NCI-H460 (cell line): ENCODE results near the gene FBLN2. TPM values are rescaled to one million over a fixed set of nuclear protein-coding genes. Genes with fewer than 3 reads are reported as not detected.

Experiments used
- DNase-seq: peaks from one replicate; pipeline ENCODE4 v3.0.0-alpha.2; 2016; ENCODE audit warnings: low read depth; ENCODE audit errors: extremely low read depth
- total RNA-seq: library from RNA; depleted of rRNA; stranded (reverse); fragments of >200 nt; shearing (Covaris generic); gene quantifications from 2 replicates; pipeline ENCODE4 v1.2.3, GENCODE V29; 2014

FBLN2 gene
- total RNA-seq, 1 experiment from 2014 or later = not detected

DNA sequence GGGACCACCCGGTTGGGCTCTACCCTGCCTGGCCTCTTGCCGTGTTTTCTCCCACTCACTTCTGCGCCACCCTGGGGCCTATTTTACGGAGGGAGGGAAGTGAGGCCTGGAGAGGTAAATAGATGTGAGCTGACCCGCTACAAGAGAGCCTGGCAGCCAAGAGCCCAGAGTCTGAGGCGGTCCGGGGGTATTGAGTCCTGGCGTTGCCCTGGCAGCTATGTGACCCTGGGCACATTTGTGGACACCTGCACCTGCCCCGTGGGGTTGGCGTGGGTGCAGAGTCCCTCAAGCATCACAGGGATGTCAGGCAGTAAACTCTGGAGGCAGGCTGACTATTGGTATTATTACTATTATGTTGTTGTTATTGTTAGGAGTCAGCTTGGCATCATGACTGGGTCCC, 85.7 kb downstream of the FBLN2 start:
- no peak for DNase-seq

DNA sequence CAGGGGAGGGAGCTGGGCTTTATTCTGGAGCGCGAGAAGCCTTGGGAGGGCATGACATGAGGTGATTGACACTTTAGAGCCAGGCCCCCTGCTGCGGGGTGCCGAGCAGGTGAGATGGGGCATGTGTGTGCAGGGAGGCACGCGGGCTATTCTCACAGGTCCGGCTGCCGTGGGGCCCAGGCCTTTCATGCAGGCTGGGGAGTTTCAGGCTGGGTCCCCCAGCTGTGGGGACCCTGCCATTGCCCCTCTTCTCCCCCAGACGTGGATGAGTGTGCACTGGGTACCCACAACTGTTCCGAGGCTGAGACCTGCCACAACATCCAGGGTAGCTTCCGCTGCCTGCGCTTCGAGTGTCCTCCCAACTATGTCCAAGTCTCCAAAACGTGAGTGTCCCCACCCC, 87.3 kb downstream of the FBLN2 start:
- no peak for DNase-seq

DNA sequence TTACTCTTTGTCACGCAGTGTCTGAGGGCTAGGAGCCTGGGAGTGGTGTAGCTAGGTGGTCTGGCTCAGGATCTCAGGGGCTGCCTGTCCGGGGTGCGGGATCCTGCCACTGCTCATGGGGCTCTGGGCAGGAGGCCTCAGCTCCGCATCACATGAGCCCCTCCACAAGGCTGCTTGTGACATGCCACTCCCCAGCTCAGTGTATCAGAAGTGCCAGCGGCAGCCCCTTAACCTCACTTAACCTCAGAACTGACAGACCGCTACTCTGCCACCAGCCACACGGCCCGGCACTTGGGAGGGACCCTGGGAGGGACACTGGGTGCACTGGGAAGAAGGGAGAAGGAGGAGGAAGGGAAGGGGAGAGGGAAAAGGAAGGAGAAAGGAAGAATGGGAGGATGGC, 87.9 kb downstream of the FBLN2 start:
- DNase-seq = no peak

DNA sequence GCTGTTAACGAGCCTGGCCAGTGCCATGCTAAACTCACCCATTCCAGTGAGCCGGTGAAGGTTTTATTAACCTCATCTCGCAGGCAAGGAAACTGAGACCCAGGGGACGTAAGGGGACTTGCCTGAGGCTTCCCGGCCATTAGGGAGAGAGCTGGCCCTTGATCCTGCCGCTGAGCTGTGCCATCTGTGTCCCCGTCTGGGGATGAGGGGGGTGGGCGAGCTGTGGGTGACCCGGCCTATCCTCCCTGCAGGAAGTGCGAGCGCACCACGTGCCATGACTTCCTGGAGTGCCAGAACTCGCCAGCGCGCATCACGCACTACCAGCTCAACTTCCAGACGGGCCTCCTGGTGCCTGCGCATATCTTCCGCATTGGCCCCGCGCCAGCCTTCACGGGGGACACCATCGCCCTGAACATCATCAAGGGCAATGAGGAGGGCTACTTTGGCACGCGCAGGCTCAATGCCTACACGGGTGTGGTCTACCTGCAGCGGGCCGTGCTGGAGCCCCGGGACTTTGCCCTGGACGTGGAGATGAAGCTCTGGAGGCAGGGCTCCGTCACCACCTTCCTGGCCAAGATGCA, 88.5 kb downstream of the FBLN2 start:
- DNase-seq = no peak

DNA sequence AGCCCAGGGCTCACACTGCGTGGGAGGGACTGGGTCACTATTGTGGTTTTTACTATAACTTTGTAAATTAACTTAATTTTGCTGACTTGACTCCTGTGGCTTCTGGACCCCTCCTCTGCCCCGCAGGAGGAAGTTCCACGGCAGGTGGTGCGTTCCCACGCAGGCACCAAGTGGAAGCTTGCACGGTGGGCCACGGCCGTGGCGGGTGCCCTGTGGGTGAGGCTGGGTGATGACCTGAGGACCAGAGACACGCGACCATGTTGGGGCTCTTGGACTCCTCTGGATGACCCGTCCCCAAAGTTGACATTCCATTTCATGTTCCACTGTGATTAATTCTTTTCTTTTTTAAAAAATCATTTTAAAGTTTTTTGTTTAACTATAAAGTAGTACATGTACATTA, 89.0 kb downstream of the FBLN2 start:
- DNase-seq = no peak

DNA sequence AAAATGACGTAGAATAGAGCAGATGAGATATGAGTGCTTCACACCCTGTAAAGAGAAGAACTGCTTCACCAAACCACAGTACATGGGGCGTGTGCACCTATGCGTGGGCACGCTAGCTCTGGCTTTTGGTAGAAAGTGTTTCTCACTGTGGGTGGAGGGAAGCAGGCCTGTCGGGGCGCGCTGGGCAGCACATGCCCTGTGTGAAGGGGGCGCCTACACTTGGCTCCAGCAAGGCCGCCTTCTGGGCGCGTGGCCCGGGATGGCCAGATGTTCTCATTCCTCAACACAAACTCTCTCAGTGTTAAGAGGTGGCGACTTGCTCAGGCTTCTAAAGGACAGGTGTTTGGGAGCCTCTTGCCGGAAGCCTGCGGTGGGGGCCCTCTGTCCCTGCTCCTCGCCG, 90.0 kb downstream of the FBLN2 start:
- no peak for DNase-seq

DNA sequence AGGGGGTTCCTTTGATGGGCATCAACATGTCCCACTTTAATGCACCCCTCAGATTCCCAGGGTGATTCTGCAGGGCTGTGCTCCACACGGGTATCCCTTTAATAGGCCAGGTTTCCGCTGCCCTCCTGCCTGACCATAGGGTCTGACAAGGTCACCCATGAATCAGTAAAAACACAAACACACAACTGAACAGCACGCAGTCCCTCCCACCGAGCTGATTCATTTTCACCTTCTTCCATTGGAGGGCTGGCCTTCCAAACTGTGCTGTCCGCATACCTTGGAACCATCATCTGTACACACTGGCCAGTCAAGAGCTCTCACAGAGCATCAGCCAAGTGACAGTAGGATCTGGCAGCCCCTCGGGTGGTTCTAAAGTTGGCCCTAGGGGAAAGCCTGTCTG, 93.7 kb downstream of the FBLN2 start:
- no peak for DNase-seq

DNA sequence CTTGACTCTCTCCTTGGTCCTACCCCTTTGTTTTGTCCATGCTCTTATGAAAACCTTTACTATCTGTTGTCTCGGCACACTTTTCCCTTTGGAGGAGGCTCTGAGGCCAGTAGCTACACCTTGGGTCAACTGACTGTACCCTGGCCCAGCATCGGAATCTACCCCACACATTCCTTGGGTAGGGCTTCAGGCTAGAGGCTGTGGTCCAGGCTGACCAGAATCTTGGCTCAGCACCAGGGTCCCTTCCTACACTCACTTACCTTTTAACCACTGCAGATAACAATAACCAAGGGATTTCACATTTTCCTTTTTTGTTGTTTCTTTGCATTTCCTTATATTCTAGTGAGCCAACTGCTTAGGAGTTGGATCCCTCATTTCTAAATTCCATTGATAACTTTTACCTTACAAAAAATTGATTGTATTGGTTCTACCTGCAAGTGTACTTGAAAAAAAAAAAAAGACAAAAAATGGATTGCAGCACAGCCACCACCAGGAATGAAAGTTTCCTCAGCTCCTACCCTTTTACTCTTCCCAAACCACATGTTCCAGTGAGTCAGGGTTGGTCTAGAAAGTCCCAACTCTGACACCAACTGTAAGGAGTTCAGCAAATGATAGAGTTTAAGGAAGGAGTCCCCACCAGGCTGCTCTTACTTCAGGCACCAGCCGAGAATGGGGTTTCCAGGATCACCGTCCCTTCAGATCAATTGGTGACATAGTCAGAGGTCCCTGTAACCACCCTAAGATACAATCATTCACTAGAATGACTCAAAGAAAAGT, 95.6 kb downstream of the FBLN2 start:
- DNase-seq = no peak

DNA sequence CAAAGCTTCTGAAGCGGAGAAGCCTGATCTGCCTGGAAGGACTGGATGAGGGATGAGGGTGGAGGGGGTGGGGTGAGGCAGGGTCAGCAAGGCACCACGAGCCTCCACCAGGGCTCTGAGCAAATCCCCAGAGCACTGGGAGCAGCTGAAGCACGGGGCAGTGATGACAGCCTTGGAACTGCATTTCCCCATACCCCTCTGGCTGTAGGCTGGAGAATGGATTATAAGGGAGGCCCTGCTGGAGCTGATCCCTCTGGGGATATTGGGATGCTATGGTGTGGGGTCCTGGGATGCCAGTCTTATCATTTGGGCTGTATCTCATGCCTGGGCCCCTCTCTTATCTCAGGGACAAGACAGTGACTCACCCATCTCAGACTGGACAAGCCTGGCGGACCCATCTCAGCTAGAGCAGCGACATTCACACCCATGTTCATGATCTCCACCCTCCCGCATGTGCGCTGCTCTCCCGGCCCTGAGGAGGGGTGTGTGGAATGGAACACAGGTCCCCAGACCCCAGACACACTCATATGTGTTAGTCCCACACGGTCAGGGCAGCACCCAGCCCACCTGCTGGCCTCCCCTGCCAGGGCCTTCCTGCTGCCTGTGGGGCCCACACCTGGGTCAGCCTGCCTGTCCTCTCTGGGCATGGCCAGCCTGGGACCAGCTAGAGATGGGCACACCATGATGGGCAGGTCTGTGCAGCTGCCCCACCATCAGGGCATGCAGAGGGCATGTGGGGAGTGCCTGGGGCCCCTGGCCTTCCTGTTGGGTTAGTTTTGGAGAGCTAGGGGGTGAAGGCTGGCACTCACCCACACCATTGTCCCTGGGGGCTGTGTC, 97.1 kb downstream of the FBLN2 start:
- DNase-seq = no peak

DNA sequence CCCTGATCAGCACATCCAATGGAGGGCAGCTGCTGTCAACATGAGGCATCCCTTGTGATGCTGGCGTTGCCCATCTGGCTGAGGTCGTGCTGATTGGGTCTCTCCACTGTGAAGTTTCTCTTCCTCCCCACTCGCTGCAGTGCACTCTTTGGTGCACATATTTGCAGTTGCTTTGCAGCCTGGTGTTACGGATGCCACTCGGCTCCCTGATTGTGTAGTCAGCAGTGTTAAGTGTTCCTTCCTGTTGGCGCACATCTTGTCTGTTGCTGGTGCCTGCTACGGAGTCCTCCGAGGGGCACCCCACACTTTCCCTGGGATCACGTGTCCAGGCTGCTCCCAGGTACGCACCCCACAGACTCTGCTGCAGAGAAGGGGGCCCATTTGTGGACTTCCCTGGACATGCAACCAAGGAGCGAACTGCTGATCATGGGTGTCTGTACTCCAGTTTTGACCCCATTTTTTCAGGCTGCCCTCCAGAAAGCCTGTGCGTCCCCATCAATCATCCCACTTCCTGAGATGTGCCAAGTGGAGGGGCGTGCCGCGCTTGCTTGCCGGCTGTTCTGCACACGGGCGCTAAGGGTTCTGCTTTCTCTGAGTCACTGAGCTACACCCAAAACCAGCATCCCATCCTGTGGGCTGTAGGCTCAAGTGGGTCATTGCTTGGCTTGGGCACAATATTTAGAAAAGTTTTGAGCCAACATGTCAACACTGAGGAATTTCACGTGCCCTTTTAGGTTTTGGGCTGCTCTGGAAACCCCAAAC, 98.6 kb downstream of the FBLN2 start:
- DNase-seq = no peak

DNA sequence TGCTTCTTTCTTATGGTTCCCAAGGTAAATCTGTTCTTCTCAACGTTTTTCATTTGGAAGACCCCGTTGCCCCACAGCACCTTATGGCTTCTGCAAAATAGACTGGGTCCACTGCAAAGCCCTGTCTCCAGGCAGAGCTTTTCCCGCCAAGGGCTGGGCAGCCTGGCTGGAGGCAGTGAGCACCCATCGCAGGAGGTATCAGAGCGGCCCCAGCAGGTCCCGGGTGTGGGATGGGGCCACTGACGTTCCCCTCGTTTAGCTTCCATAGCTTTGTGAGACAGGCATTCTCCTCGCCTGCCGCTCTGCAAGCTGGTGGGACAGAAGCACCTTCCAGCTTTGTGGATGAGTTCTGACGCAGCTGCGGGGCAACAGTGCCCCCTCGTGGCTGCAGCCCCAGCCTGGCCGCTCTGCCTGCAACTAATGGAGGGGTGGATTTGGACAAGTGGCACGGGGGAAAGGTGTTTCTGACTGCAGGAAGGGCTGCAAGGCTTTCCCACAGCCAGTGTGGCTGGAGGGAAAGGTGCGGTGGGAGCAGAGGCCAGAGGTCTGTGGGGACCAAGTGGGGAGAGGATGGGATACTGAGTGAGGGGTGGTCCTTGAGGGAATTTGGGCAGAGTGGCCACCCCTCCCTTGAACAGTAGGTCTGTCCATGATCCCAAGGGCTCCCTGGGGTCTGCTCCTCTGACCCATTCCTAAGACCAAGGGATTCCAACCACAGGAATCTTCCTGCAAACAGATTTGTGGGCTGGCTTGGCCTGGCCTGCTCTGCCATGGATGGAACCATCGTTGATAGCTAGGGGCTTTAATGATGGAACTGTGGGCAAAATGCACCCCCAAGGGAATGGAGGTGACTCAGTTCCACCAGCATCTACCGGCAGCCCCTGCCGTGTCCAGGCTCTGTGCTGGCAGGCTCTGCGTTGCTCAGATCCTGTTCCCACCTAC, 99.4 kb downstream of the FBLN2 start:
- peak; percentile 56 for DNase-seq

DNA sequence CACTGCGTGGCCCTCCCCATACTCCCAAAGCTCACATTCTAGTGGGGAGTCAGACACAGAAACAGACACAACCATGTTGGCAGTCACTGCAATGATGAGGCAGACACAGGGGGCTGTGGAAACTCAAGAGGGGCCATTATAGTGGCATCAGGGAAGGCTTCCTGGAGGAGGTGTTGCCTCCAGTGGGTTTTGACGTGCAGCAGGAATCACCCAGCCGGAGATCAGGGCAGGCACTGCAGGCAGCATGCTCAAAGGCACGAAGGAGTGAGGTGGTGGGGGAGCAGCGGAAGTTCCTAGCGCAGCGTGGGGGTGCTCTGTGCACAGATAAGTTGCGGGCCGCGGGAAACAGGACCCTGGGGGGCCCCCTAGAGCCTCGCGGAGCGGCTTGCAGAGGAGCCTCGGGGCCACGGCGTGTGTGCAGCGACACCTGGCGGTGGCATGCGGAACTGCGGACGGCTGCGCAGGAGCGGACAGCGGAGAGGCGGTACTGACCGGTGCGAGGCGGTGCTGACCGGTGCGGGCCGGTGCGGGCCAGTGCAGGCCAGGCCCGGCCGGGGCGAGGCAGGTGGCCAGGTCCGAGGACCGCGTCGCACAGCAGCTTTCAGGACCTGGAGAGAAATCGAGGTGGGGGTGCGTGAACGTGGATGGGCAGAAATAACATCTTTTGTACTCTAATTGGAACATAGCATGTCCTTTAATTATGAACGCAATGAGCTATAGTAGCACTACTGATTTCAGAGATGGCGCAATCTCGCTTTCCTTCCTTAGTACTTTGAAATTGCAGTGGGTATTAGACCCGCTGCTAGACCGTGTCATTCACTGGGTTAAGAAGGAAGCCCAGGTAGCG, 101.5 kb downstream of the FBLN2 start:
- peak; percentile 52 for DNase-seq

DNA sequence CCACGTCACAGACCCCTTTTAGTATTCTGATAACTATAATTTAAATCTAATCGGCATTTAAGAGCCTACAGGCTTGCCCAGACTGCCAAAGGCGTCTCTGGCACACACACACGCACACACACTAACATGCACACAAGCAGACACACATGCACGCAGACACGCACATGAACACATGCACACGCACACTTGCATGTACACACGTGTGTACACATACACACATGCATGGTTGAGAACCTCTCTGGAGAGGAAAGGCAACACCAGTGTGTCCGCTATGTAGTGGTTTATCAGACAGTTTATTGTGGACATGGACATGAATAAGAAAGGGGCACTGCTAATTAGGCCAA, 102.1 kb downstream of the FBLN2 start:
- no peak for DNase-seq

DNA sequence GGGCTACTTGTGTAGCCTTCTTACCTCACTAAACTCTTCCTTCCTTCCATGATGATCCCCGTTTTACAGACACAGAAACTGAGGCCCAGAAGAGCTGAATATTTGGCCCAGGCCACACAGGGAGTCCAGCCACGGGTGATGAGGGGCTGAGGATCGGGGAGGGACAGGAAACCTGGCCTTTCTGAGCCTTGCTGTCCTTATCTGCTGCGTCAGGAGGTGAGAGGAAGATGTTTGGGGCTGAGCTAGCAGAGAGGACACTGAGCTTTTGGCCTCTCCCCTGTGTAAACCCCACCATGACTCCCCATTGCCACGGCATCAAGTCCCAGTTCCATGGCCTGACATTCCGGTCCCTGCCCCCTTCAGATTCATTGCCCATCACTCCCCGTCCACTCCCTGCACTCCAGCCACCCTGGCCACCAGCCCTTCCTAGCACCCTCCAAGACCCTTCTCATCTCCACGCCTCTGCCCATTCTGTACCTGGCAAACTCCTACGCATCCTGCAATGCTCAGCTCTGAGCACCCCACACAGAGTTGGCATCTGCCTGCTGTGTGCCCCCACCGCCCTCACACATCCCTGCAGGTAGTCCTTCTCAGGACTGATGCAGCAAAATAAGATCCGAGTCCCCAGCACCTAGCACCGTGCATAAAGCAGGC, 103.0 kb downstream of the FBLN2 start:
- no peak for DNase-seq

DNA sequence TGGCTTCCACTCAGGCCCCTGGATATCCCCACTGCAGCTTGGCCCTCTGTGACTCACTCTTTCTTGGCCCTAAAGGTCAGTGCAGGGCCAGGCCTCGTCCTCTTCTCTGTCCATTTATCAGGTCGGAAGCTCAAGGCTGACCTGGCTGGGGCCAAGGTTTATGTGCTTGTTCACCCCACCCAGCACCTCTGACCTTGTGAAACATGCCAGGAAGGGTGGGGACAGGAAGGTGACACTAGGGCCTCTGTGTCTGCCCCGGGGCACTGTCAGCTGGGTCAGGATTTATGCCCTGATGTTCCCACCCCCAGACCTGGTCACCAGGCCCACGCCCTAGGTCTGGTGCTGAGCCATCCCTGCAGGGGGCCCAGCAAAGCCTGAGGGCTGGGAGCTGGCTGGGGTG, 103.8 kb downstream of the FBLN2 start:
- no peak for DNase-seq

DNA sequence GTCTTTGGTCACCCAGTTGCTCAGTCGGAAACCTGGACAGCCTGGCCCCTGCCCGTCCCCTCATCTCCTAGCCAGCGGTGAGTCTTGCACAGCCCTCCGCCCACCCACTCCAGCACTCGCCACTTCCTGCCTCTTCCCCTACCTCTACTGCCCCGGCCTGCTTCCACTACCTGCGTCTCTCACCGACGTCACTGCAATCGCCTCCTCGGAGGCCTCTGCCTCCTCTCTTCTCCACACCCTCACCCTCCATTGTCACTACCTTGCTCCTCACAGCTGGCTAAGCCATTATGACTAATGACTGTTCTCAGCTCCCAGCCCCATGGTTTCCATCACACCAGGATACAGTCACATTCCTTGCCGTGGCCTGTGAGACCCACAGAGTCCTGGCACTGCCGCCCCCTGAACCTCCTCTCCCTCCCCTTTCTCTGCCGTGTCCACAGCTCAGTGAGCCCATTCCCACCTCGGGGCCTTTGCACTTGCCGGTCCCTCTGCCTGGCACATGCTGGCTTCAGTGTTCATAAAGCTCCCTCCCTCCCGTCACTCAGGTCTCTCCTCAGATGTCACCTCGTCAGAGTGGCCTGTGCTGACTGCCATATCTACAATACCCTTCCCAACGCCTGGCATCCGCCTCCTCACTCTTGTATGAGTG, 104.8 kb downstream of the FBLN2 start:
- no peak for DNase-seq

DNA sequence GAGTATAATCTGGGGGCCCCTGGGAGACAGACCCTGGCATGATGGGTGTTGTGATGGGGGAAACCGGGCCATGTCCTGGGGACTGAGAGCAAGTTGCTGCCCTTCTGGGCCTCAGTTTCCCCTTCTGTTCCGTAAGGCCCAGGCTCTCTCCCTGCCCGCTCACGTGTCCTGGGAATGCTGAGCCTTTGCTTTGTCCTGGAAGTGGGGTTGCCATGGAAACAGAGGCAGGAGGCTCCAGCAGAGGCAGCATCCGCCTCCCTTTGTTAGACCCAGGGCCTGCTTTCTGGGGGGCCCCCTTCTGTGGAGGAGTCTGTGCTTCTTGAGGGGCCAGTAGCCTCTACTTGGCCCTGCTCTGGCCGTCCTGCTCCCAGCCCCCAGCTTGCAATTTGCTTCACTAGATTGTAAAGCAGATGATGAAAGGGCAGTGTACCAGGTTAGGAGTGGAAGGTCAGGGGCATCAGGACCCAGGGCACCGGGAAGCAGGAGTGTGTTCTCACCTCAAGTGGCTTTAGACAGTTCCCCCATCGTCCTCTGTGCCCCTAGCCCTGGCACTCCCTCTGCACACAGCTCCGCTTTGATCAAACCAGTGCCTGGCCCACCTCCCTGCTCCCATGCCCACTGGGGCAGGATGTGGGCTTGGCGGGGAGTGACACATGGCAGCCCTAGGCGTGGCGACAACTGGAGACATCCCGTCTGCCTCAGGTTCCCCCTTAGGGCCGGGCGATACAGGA, 105.6 kb downstream of the FBLN2 start:
- no peak for DNase-seq
